ENCODE data around the gene GOLT1A. TPM values are rescaled to one million over a fixed set of nuclear protein-coding genes. Genes with fewer than 3 reads are reported as not detected.

GOLT1A gene
- total RNA-seq, 1 donor = not detected

GRCh38 chr1:204225841-204226735 is 12.3 kb upstream of the GOLT1A start:
- peak; percentile 76 for DNase-seq (ENCODE audit: insufficient read length, low spot score, missing footprints)
- H3K4me1 ChIP-seq (ENCODE audit: insufficient read depth, low read length) = peaks cover 11% of the 10 kb centered on the region
- no peak for TF ChIP-seq CTCF (IDR thresholded peaks at IDR 0.05; ENCODE audit: extremely low read depth, low read depth, low read length)
- no peak overlapping the region for H3K4me3 ChIP-seq (ENCODE audit: insufficient read depth, low read length)
- H3K27me3 ChIP-seq (ENCODE audit: insufficient read depth, low read length) = no peaks in the 10 kb centered on the region
- H4K20me1 ChIP-seq (ENCODE audit: insufficient read depth, low read length) = no peaks in the 10 kb centered on the region
- no peaks in the 10 kb centered on the region for H3K9me3 ChIP-seq (ENCODE audit: low read depth, low read length)
- peak overlapping the region; percentile 19 for H3K4me2 ChIP-seq (ENCODE audit: insufficient read depth, low read length)
- no peaks in the 10 kb centered on the region for H3K79me2 ChIP-seq (ENCODE audit: insufficient read depth, low read length)
- no peak overlapping the region for H2AFZ ChIP-seq (ENCODE audit: low read length)
- no peak overlapping the region for H3K27ac ChIP-seq (ENCODE audit: low read depth, low read length)
- H3K36me3 ChIP-seq (ENCODE audit: insufficient read depth, low read length) = no peaks in the 10 kb centered on the region

GRCh38 chr1:204224655-204225054 is 10.9 kb upstream of the GOLT1A start:
- Histone ChIP-seq H3K27me3 (ENCODE audit: insufficient read depth, low read length) (peaks cover 2% of the 10 kb centered on the region), H3K4me3 (ENCODE audit: insufficient read depth, low read length) (no peak overlapping the region), H3K36me3 (ENCODE audit: insufficient read depth, low read length) (no peaks in the 10 kb centered on the region), H3K4me1 (ENCODE audit: insufficient read depth, low read length) (peaks cover 11% of the 10 kb centered on the region), H3K4me2 (ENCODE audit: insufficient read depth, low read length) (no peak overlapping the region), H3K79me2 (ENCODE audit: insufficient read depth, low read length) (no peaks in the 10 kb centered on the region), H3K27ac (ENCODE audit: low read depth, low read length) (no peak overlapping the region), H4K20me1 (ENCODE audit: insufficient read depth, low read length) (no peaks in the 10 kb centered on the region), H3K9me3 (ENCODE audit: low read depth, low read length) (no peaks in the 10 kb centered on the region), H2AFZ (ENCODE audit: low read length) (no peak overlapping the region)
- TF ChIP-seq CTCF (IDR thresholded peaks at IDR 0.05; ENCODE audit: extremely low read depth, low read depth, low read length) = no peak
- peak; percentile 72 for DNase-seq (ENCODE audit: insufficient read length, low spot score, missing footprints)

DNA sequence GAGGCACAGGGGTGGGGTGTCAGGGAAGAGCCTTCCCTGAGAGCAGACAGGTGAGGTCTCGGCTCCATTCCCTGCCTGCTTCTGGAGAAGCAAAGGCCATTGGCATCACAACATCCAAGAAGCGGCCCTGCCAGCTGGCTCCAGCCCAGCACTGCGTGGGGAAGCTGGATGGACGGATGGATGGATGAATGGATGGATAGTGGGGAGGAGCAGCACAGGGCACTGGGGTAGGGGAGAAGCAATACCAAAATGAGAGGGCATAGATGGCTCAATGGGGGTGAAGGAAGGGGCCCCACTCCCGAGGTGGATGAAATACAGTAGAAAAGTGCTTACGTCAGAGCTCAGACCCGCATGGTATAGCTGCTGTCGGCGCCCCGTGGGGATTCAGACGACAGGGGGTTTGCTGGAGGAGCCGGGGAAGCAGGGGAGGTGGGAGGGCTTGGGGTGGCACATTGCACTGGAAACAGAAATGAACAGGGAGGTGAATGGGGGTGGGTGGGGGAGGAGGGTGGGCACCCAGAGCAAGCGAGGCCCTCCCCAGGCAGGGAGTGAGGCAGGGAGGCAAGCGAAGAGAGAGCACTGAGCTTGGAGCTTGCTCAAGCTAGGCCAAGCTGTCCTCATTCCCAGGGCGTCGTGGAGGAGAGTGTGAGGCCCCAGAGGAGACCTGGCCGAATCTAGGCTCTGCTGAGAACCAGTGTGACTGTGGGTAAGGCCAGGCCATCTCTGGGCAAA is 9.5 kb upstream of the GOLT1A start:
- no peak for DNase-seq (ENCODE audit: insufficient read length, low spot score, missing footprints)
- Histone ChIP-seq H3K4me1 (ENCODE audit: insufficient read depth, low read length) (peaks cover 11% of the 10 kb centered on the region), H3K4me2 (ENCODE audit: insufficient read depth, low read length) (no peak overlapping the region), H3K27me3 (ENCODE audit: insufficient read depth, low read length) (peaks cover 11% of the 10 kb centered on the region), H3K9me3 (ENCODE audit: low read depth, low read length) (no peaks in the 10 kb centered on the region), H3K27ac (ENCODE audit: low read depth, low read length) (no peak overlapping the region), H3K36me3 (ENCODE audit: insufficient read depth, low read length) (no peaks in the 10 kb centered on the region), H4K20me1 (ENCODE audit: insufficient read depth, low read length) (no peaks in the 10 kb centered on the region), H2AFZ (ENCODE audit: low read length) (no peak overlapping the region), H3K4me3 (ENCODE audit: insufficient read depth, low read length) (no peak overlapping the region), H3K79me2 (ENCODE audit: insufficient read depth, low read length) (no peaks in the 10 kb centered on the region)
- no peak for TF ChIP-seq CTCF (IDR thresholded peaks at IDR 0.05; ENCODE audit: extremely low read depth, low read depth, low read length)

DNA sequence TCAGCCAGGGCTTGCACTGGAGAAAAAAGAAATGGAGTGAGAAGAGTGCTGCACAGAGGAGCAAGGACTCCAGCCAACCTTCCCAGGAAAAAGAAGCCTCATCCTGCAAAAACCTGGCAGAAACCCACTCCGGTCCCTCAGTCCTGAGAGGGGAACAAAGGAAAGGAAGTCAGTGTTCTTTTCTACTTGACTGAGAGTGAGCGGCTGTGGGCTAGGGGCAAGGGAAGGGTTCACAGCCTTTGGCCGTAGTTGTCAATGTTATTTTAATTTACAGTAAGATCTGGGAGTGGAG is 8.9 kb upstream of the GOLT1A start:
- no peak for DNase-seq (ENCODE audit: insufficient read length, low spot score, missing footprints)
- TF ChIP-seq CTCF (IDR thresholded peaks at IDR 0.05; ENCODE audit: extremely low read depth, low read depth, low read length) = no peak
- Histone ChIP-seq H3K4me1 (ENCODE audit: insufficient read depth, low read length) (peaks cover 11% of the 10 kb centered on the region), H3K27me3 (ENCODE audit: insufficient read depth, low read length) (peaks cover 14% of the 10 kb centered on the region), H3K4me3 (ENCODE audit: insufficient read depth, low read length) (no peak overlapping the region), H3K9me3 (ENCODE audit: low read depth, low read length) (no peaks in the 10 kb centered on the region), H3K4me2 (ENCODE audit: insufficient read depth, low read length) (no peak overlapping the region), H2AFZ (ENCODE audit: low read length) (no peak overlapping the region), H4K20me1 (ENCODE audit: insufficient read depth, low read length) (no peaks in the 10 kb centered on the region), H3K27ac (ENCODE audit: low read depth, low read length) (no peak overlapping the region), H3K79me2 (ENCODE audit: insufficient read depth, low read length) (no peaks in the 10 kb centered on the region), H3K36me3 (ENCODE audit: insufficient read depth, low read length) (no peaks in the 10 kb centered on the region)

Measured in osteoblast (primary cell).